Stimulated activated effector memory CD8-positive, alpha-beta T cell treated with anti-CD3 and anti-CD28 coated beads, Interleukin-12 subunit alpha, Interleukin-12 subunit beta, amount 100 ng/mL, for 72 hours (primary cell): ENCODE measurements around the gene IFT74.

Experiments
- ATAC-seq: fragments of 150-1000 bp; cut with Tn5 transposase; 2 replicates; pipeline ENCODE4 v1.10.0; 2021
- DNase-seq, 2 donors: peaks; one replicate each; pipeline ENCODE4 v3.0.0; 2021 to 2022; ENCODE audit warnings: low spot score in 2 of 2
- H3K27ac Mint-ChIP-seq: one replicate; pipeline ENCODE4 v1.8.0; 2022; ENCODE audit warnings: mild to moderate bottlenecking, mixed read lengths
- H3K36me3 Mint-ChIP-seq: one replicate; pipeline ENCODE4 v1.8.0; 2022; ENCODE audit warnings: mild to moderate bottlenecking, mixed read lengths
- H3K4me1 Mint-ChIP-seq: one replicate; pipeline ENCODE4 v1.8.0; 2022; ENCODE audit warnings: mixed read lengths
- H3K4me3 Mint-ChIP-seq: one replicate; pipeline ENCODE4 v1.8.0; 2022; ENCODE audit warnings: mild to moderate bottlenecking, mixed read lengths
- H3K9me3 Mint-ChIP-seq: one replicate; pipeline ENCODE4 v1.8.0; 2022; ENCODE audit warnings: mixed read lengths

Gene IFT74

GRCh38 chr9:27033815-27034403, 77.7 kb downstream of the IFT74 start:
- ATAC-seq (peak; percentile 44), DNase-seq (peak; percentile 11 to 77)
- no peaks in the 10 kb centered on the region for H3K9me3 Mint-ChIP-seq
- H3K27ac Mint-ChIP-seq: no peak overlapping the region
- no peaks in the 10 kb centered on the region for H3K4me1 Mint-ChIP-seq
- H3K4me3 Mint-ChIP-seq: no peak overlapping the region
- peaks cover 8% of the 10 kb centered on the region for H3K36me3 Mint-ChIP-seq

- DNase-seq: no peak
- Mint-ChIP-seq H3K36me3 (peaks cover 8% of the 10 kb centered on the region), H3K4me3 (no peak overlapping the region), H3K27ac (no peak overlapping the region), H3K9me3 (no peaks in the 10 kb centered on the region), H3K4me1 (no peaks in the 10 kb centered on the region)
- no peak for ATAC-seq
These were observed 81.3 kb downstream of the IFT74 start for GRCh38 chr9:27037499-27037898.

- Mint-ChIP-seq H3K4me3 (no peak overlapping the region), H3K4me1 (no peaks in the 10 kb centered on the region), H3K27ac (no peak overlapping the region), H3K36me3 (peaks cover 2% of the 10 kb centered on the region), H3K9me3 (no peaks in the 10 kb centered on the region)
- no peak for DNase-seq
- no peak for ATAC-seq
These were observed 85.5 kb downstream of the IFT74 start for GRCh38 chr9:27041746-27042145.

GRCh38 chr9:27042476-27042875, 86.3 kb downstream of the IFT74 start:
- ATAC-seq (no peak), DNase-seq (no peak)
- Mint-ChIP-seq H3K9me3 (no peaks in the 10 kb centered on the region), H3K4me1 (no peaks in the 10 kb centered on the region), H3K36me3 (no peaks in the 10 kb centered on the region), H3K4me3 (no peak overlapping the region), H3K27ac (no peak overlapping the region)

- no peak for ATAC-seq
- no peak for DNase-seq
- no peaks in the 10 kb centered on the region for H3K4me1 Mint-ChIP-seq
- H3K27ac Mint-ChIP-seq: no peak overlapping the region
- no peak overlapping the region for H3K4me3 Mint-ChIP-seq
- H3K36me3 Mint-ChIP-seq: no peaks in the 10 kb centered on the region
- H3K9me3 Mint-ChIP-seq: no peaks in the 10 kb centered on the region
These were observed 87.0 kb downstream of the IFT74 start for GRCh38 chr9:27043176-27043575.

GRCh38 chr9:27047136-27047535, 90.9 kb downstream of the IFT74 start:
- Mint-ChIP-seq H3K4me1 (no peaks in the 10 kb centered on the region), H3K36me3 (no peaks in the 10 kb centered on the region), H3K9me3 (no peaks in the 10 kb centered on the region), H3K4me3 (no peak overlapping the region), H3K27ac (no peak overlapping the region)
- ATAC-seq (no peak), DNase-seq (no peak)

- no peaks in the 10 kb centered on the region for H3K36me3 Mint-ChIP-seq
- DNase-seq: no peak
- no peaks in the 10 kb centered on the region for H3K9me3 Mint-ChIP-seq
- ATAC-seq: no peak
- no peak overlapping the region for H3K4me3 Mint-ChIP-seq
- no peaks in the 10 kb centered on the region for H3K4me1 Mint-ChIP-seq
- no peak overlapping the region for H3K27ac Mint-ChIP-seq
These were observed 97.3 kb downstream of the IFT74 start for GRCh38 chr9:27053369-27054022.

GRCh38 chr9:27054125-27054524, 97.9 kb downstream of the IFT74 start:
- Mint-ChIP-seq H3K4me1 (no peaks in the 10 kb centered on the region), H3K36me3 (no peaks in the 10 kb centered on the region), H3K4me3 (no peak overlapping the region), H3K27ac (no peak overlapping the region), H3K9me3 (no peaks in the 10 kb centered on the region)
- DNase-seq (no peak), ATAC-seq (no peak)

GRCh38 chr9:27054841-27055240, 98.6 kb downstream of the IFT74 start:
- Mint-ChIP-seq H3K27ac (no peak overlapping the region), H3K4me3 (no peak overlapping the region), H3K9me3 (no peaks in the 10 kb centered on the region), H3K4me1 (no peaks in the 10 kb centered on the region), H3K36me3 (no peaks in the 10 kb centered on the region)
- ATAC-seq (no peak), DNase-seq (no peak)

- Mint-ChIP-seq H3K4me3 (no peak overlapping the region), H3K9me3 (no peaks in the 10 kb centered on the region), H3K4me1 (no peaks in the 10 kb centered on the region), H3K36me3 (no peaks in the 10 kb centered on the region), H3K27ac (no peak overlapping the region)
- ATAC-seq (no peak), DNase-seq (no peak)
These were observed 103.2 kb downstream of the IFT74 start for GRCh38 chr9:27059412-27059811.

- Mint-ChIP-seq H3K27ac (no peak overlapping the region), H3K36me3 (no peaks in the 10 kb centered on the region), H3K4me3 (no peak overlapping the region), H3K4me1 (no peaks in the 10 kb centered on the region), H3K9me3 (no peaks in the 10 kb centered on the region)
- no peak for DNase-seq
- no peak for ATAC-seq
These were observed 103.7 kb downstream of the IFT74 start for GRCh38 chr9:27059907-27060306.

GRCh38 chr9:27065288-27065687, 109.1 kb downstream of the IFT74 start:
- ATAC-seq (no peak), DNase-seq (no peak)
- Mint-ChIP-seq H3K4me3 (no peak overlapping the region), H3K9me3 (no peaks in the 10 kb centered on the region), H3K4me1 (no peaks in the 10 kb centered on the region), H3K36me3 (no peaks in the 10 kb centered on the region), H3K27ac (no peak overlapping the region)

- ATAC-seq (no peak), DNase-seq (no peak)
- H3K27ac Mint-ChIP-seq: no peak overlapping the region
These were observed 117.9 kb downstream of the IFT74 start for GRCh38 chr9:27073841-27074728.

GRCh38 chr9:27078685-27079084, 122.5 kb downstream of the IFT74 start:
- Mint-ChIP-seq H3K27ac (no peak overlapping the region), H3K4me3 (no peak overlapping the region), H3K4me1 (no peaks in the 10 kb centered on the region), H3K9me3 (no peaks in the 10 kb centered on the region), H3K36me3 (no peaks in the 10 kb centered on the region)
- DNase-seq: no peak
- ATAC-seq: no peak

More at GRCh38 chr9:27073841-27074728, 117.9 kb downstream of the IFT74 start:
- Mint-ChIP-seq H3K36me3 (no peaks in the 10 kb centered on the region), H3K9me3 (no peaks in the 10 kb centered on the region), H3K4me1 (no peaks in the 10 kb centered on the region), H3K4me3 (no peak overlapping the region)

- Mint-ChIP-seq H3K9me3 (no peaks in the 10 kb centered on the region), H3K27ac (no peak overlapping the region), H3K36me3 (no peaks in the 10 kb centered on the region), H3K4me3 (no peak overlapping the region), H3K4me1 (no peaks in the 10 kb centered on the region)
- ATAC-seq (no peak), DNase-seq (no peak)
These were observed 129.2 kb downstream of the IFT74 start for GRCh38 chr9:27085456-27085855.
